NOMO-1 treated with dmso at 0.1 percent for 144 hours (cell line): ENCODE measurements around the gene PUM1.
A peak's percentile ranks its signal among the peaks of the same experiment; 100 is the strongest.

Source experiments
- DNase-seq: peaks from one replicate; lab custom pipeline; 2025; ENCODE audit not compliant: unreplicated experiment; lab: John Stamatoyannopoulos, UW

The PUM1 gene

DNA sequence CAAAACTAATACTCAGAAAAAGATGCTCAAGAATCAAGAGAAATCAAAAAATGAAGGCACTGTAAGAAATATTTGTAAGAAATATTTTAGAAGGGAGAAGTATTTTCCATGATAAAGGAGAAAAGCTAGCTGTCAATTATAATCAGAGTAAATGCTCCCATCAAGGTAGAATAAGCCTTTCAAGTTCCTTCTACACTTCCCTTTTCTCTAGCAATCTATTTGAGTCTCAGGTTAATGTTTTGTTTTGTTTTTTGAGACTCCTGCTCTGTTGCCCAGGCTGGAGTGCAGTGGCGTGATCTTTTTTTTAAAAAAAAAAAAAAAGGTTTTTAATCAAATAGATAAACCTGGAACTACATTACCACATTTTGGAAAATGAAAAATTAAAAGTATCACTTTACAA lies 33.3 kb downstream of the PUM1 start:
- no peak for DNase-seq

DNA sequence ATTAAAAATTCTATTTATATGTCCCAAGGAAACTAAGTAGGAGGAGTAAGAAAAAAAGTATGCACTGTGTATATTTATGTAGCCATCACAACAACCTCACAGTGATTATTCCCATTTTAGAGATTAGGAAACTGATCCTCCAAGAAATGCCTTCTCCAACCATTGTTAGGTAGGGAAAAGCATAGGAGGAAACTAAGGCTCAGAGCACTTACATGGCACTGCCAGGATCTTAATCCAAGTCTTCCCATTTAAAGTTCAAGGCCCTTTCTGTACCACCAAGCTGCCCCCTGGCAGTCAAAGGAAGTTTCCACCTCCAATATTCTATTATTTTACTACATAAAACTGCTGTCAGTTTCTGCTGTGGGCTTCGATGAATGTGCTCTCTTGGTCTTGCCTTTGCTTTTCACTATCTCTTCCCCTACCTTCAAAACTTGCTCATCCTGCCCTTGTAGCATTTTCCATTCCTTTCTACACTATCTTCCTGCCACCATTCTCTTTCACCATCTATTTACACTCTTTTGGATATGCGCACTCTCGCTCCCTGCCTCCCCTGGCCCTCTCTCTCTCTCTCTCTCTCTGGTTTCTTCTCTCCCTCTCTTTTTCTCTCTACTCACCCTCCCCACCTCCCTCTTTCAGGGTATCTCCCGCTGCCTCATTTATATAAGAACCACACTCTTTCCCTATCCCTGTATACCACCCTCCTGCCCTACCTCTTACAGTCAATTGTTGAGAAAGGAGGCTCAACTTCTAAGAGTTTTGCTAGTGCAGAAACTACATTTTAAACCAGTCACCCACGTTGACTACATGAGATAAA lies 34.0 kb downstream of the PUM1 start:
- no peak for DNase-seq

DNA sequence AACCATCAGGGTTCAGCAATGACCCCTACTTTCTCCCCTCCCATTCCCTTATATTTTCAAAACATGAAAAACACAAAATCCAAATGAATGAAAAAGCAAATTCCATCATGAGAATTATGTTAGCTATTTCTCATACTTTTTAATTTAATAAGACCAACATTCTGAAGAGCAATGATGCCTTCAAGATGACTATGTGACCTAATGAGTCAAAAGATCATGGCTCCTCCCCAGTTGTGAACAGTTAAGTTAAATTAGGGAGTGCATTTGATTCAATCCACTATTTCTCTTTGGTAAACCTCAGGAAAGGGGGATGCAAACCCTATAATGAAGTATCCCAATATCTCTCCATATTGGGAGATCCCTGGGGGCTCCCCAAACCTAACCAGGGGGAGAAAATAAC lies 36.5 kb downstream of the PUM1 start:
- DNase-seq, result no peak

DNA sequence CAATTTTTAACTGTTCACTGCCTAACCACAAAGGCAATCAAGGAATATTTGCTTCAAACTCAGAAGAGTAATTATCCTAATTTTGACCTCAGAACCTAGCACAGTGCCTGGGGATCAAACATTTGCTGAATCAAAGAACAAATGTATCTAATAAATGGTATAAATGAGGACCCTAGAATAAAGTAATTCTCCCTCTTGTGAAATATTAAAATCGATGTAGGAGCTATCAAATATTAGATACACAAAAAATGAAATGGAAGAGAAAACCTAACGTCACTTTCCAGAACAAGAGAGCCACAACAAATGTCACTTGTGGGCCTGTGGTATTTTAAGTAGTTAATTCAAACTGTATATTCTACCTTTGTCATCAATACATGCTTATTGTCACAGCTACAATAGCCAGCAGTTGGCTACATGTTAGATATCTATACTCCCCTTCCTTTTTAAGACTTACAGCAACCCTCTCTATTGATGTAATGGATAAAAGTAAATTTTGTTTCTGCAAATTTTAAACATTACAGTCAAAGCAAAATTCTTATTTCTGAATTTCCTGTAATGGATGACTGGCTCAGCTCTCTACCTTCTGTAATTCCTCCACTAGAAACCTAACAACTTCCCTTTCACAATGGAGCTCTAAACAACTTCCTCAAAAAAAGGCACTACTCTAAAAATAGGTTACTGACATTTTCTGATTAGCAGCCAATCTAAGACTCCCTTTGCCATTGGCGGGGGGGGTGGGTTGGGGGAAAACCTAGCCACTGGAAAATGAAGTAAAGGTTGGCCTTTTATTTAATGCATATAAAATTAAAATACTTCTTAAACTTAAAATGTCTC lies 37.6 kb downstream of the PUM1 start:
- peak; percentile 82 for DNase-seq

DNA sequence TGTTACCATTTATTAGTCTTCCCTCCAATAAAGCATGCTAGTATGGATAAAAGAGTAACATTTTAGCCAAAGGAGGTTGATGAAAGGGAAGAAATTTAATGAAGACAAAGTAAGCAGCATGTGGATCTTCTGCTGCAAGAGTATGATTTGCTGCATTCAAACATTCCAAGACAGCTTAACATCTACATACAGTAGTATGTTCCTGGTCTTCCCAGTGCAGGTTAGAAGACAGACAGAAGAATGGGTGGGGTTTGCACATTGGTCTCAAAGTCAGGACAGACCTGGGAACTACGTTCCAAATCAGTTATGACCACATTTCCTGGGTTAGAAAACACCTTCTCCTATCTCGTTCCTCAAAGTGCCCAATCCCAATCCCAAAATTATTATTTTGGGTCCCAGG lies 43.3 kb downstream of the PUM1 start:
- no peak for DNase-seq

DNA sequence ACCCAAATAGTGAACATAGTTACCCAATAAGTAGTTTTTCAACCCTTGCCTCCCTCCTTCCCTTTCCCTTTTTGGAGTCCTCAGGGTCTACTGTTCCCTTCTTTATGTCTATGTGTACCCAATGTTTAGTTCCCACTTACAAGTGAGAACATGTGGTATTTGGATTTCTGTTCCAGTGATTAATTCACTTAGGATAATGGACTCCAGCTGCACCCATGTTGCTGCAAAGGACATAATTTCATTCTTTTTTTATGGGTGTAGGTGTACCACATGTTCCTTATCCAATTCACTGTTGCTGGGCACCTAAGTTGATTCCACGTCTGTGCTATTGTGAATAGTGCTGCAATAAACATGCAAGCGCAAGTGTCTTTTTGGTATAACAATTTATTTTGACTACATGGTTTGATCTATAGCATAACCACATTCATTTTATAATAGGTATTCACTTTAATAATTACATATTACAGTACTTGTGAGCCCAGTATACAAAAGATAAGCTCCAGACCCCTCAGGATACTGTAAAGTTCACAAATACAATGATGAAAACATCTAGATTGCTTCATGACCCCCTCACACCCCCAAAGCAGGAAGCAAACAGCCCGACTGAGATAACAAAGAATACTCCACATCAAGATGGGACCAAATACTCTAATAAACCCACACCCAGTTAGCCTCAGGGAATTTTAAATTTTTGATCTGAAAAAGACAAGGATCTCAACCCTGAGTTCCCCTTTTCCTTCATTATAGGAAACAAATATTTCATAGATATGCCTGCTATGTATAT lies 45.3 kb downstream of the PUM1 start:
- DNase-seq, result no peak

DNA sequence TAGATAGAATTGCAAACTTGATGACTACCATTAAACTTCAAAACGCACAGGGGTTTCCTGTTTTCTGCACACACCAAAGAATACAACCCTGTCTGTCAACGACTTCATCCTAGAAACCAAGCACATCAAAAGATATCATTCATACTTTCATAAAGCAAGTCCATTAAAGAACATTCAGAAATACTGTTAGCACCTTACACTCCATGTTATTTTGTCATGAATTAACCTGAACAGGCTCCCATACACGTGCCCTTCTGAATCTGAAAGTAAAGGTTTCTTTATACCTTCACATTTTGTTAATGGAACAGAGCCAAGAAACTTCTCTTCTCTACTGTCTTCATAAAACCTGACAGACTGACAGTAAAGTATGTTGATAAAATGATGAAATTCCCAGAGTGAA lies 46.1 kb downstream of the PUM1 start:
- no peak for DNase-seq

DNA sequence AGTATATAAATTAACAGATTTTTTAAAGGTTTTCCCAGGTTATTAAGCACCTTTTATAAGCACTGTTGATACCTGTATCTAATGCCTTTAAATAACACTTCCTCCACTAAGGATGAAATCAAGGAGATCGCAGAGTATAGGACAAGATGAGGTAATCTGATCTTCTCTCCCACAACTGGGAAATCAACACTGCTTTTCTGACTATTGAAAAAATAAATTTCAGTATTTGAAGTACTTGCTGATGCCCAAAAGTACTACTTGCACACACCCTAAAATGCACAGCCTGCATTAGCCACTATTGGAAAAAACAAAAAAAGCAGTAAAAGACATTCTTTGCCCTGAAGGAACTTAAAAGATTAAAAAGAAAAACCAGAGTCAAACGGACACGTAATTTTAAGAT lies 48.6 kb downstream of the PUM1 start:
- DNase-seq, result no peak

DNA sequence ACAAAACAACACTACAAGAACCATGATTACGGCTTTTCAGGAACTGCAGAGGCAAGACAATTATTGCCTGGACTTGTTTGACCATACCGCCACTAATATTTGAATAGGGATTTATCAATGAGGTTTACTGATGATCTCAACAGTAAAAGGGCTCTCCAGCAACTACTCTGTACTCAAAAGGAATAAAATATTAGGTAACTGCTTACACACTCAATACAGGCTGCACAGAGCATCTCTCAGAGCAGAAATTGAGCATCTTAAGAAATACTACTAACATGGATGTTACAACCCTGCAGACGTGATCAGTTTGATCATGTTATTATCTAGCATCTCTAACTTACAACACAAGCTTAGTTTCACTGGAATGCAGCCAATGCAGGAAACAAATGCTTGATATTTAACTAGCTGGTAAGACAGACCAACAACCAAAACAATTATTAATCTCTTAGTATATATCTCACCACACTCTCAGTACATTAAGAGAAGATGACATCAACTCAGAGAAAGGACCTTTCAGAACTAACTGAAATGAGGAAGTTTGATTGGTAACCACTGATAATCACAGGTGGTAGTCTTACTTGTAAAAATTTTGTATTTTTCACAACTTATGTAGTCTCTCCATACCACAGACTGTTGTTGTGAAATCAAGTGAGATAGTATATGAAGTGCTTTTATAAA lies 52.2 kb downstream of the PUM1 start:
- peak; percentile 19 for DNase-seq

DNA sequence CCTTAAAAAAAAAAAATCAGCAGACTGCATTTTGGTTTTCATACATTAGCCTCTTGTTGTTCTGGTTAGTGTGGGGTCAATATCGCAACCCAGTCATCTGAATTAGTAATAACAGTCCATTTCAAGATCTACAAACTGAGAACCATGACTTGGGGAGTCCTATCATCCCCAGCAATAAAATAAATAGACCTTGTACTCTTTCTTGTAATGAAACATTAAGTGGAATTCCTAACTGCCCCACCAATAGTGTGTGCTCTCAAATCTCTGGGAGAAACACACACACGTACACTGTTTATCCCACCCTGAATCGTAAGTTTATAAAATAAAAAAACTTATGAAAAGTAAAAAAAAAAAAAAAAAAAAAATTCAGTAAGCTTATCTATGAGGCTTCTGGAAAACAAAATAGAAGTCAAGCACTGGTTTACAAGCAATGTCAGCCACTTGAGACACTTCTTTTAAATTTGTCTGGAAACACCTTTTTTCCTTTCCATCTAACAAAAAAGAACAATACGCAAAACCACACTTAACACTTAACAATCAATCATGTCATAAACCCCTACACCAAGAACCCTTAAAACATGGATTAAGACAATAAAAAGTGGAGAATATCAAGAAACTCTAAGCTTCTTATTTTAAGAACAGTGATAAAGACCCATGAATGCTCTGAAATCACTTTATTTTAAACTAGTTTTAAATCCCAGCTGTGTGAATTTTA lies 53.1 kb downstream of the PUM1 start:
- no peak for DNase-seq

DNA sequence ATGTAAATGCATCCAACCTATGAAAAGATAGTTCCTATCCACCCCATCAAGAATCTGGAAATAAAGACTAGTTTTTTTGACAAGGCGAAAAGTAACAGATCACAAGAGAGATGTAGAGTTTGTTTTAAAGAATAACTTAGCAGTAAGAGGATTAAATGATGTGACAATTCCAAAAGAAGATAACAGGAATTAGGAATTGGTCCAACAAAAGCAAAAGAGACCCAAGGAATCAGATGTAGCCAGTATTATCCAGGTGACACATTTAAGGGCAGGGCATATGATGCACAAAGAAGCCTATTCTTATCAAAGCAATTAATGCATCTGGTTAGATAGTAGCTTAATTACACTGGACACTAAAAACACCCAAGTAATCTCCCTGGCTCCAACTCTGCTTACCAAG lies 53.8 kb downstream of the PUM1 start:
- DNase-seq, result no peak

DNA sequence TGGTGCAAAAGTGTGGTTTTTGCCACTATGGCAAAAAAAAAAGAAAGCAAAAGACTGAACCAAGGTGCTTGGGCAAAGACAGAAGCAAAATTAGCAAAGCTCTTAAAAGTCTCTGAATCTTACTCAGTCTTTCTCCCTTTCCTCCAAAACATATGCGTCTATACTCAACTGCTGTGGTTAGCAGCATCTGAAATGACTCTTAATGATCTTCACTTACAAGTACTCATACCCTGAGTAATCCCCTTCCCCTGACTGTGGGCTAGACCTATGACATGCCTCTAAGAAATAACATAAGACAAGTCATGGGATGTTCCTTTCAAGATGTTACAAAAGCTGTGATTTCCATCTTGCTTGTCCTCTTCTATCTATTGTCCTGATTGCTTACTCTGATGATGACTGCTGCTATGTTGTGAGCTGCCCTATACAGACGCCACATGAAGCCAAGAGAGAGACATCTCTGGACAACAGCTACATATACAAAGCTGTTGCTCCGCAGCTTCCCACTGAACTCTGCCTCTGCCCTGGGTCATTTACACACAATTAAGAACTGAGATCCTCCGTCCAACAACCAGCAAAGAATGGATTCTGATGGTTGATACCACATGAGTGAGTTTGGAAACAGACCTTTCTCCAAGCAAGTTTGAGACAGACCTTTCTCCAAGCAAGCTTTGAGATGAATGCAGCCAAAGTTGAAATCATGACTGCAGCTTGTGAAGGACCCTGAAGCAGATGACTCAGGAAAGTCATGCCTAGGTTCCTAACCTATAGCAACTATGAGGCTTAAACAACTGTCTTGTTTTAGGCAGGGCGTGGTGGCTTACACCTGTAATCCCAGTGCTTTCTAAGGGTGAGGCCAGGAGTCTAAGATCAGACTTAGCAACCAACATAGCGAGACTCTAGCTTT lies 55.2 kb downstream of the PUM1 start:
- DNase-seq, result no peak

DNA sequence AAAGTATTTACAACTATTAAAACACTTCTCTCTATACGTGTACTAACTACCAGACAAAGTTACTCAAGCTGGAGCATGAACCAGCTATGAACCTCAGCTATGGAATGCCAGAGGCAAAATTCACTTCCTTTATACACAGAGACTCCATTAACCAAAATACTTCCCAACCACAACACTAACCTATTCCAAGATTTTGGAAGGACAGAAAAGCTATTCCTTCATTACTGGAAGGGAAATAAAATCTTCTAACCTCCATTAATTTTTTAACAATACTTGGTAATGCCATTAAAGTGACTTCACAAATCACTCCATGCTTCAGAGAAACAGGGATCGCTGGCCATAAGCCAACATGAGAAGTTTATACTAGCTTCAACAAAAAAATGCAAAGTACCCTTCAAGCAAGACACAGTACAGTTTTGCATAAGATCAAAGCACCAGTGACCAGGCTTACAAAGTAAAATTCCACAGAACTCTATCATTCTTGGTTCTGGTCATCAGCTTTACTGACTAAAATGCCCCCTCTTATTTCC lies 58.0 kb downstream of the PUM1 start:
- DNase-seq, result no peak

DNA sequence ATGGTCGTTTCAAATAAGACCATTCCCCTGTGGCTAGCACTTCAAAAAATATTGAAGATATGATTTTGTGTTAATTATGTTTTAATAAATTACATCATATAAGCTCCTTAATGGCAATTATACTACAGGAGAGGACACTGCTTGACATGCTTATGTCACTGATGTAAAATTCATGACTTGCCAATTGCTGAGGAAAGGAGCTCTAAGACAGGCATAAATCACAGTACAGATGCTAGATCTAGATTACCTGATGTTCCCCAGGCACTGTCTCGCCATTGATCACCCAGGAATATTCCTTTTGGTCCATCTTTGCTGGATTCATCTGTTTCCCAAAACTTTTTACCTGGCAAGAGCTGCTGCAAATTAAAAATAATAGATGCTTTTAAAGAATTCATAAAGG lies 58.8 kb downstream of the PUM1 start:
- no peak for DNase-seq

DNA sequence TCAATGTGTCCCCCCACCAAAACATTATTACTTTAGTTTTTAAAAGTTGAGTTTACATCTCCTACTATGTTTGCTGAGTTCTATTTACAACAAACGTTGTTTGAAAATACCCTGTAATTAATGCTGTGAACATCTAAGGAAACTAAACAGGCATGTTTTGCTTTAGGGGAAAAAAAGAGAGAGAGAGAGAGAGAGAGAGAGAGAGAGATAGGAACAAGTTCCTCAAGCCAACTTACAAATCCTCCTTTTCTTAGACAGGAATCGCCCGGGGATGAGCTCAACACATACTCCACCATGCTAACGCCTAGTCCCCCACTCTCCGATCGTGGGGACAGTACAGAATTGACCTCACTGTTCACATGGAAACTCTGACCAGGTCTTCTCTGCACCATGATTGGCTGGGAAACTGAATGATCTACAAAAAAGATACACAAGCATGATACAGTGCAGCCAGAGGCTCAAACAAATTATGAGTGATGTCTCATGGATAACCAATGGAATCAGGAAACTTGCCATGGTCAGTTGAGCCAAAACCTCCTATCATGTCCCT lies 59.8 kb downstream of the PUM1 start:
- DNase-seq, result no peak

DNA sequence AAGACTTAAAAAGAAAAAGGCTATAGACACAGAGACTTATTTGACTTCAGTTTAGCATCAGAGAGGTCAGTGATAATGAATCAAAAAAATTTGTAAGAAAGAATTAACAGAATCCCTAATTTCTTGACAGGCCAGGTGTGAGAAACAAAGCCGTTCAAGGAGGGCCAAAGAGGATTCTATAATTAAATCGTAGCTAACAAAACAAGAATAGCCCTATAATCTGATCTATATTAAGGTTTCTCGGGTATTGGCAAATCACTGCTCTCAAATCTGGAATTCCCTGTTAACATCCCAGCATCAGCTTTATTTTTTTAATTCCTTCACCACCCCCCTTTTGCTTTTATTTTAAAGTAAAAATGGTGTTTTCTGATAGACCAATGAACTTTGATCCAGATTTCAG lies 60.3 kb downstream of the PUM1 start:
- no peak for DNase-seq

DNA sequence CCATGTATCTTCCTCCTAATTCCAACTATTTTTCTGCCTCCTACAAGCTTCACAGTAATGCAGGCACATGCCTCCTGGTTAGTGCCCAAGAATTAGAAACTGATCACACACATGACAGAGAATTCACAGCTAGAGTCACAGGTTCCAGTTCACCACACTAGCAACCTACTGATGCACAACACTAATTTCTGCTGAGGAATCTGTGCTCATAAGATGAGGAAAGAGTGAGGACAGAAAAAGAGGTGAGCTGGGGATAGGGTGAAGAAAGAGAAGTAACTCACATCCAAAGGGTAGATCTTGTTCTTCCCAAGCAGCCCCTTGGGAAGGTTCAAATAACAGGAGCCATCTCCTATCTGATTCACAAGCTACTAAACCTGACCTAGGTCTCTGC lies 61.3 kb downstream of the PUM1 start:
- DNase-seq, result no peak

DNA sequence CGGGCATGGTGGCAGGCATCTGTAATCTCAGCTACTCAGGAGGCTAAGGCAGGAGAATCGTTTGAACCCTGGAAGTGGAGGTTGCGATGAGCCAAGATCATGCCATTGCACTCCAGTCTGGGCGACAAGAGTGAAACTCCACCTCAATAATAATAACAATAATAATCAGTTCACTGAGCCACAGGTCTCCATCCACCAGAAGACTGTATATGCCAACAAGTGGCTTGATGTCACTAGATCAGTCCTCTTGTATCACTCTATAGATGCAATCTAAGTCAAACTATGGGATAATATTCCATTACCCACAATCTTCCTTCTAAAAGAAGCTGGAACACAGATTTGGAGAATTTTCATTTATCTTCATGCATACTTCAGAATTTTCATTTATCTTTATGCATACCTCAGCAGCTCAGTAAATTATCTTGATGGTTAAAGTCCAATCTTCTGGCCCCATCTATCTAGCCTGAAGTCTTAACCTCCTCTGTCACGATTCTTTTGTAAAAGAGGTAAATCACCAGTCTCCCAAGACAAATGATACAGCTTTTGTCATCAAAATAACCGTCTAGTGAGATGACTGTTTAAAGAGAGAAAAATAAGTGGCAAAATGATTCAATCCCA lies 61.8 kb downstream of the PUM1 start:
- no peak for DNase-seq
